GM19467 (cell line): ENCODE results near the gene TOR4A.

Experiments
- ATAC-seq: cut with Tn5 transposase; IDR thresholded peaks from one replicate; pipeline ENCODE4 v1.9.1; 2021; ENCODE audit warnings: mild to moderate bottlenecking, moderate library complexity; ENCODE audit not compliant: unreplicated experiment

Gene TOR4A

DNA sequence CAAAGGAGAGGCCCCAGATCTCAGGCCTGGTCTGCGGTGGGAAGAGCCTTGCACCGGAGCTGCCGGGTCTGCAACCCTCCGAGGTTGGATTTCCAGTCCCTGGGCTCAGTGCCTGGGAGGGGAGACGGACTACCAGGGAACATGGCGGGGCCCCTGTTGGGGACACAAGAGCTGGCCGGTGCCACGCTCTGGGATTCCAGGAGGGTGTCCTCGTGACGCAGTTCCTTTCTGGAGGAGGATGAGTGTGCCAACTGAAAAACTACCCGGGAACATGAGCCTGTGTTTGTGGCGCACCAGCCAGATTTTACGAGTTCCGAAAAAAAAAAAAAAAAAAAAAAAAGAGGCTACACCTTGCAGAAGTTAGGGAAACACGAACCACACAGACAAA is 15.6 kb downstream of the TOR4A start:
- no peak for ATAC-seq

DNA sequence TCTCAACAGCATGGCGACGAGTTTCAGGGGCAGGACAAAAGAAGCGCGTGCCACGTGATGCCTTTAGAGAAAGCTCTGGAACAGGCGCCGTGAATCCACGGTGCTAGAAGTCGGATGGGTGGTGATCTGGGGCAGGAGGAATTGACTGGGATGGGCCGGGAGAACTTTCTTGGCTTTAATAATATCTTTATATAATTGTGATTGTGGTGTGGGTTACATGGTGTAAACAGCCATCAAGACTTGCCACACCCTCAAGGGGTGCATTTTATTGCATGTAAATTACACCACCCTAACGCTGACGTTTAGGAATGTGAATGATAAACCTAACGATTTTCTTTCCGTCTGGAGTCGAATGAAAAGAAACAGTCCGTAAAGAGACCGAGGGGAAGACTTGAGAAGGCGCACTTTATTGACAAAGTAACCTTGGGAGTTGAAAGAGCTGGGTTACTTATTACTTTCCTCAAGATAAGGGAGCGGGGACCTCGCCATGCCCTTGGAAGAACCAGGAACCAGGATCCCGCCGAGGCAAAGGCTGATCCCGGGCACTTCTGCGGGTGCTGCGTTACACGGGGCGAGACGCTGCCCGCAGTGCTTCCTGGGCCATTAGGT is 16.1 kb downstream of the TOR4A start:
- no peak for ATAC-seq

DNA sequence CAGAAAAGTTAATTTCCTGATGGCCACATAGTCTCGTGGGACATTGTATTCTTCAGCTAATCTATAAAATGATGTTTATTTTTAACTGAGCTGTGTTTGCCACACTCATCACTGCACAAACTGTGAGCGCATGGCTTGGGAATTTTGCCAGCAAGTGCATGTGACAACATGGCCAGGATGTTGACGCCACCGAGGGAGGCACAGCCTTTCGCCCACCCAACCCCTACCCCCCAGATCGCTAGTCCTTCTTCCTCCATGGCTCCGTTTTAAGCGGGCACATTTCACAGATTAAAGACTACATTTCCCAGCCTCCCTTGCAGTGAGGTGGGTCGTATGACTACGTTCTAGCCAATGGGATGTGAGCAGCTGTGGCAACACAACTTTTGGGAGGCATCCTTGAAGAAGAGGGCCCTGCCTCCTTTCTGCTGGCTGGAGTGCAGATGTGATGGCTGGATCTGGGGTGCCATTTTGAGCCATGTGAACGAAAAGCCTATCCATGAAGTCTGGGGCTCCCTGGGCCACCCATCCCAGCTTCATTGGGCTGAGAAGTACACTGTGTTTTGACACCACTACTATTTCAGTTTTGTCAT is 16.7 kb downstream of the TOR4A start:
- no peak for ATAC-seq

DNA sequence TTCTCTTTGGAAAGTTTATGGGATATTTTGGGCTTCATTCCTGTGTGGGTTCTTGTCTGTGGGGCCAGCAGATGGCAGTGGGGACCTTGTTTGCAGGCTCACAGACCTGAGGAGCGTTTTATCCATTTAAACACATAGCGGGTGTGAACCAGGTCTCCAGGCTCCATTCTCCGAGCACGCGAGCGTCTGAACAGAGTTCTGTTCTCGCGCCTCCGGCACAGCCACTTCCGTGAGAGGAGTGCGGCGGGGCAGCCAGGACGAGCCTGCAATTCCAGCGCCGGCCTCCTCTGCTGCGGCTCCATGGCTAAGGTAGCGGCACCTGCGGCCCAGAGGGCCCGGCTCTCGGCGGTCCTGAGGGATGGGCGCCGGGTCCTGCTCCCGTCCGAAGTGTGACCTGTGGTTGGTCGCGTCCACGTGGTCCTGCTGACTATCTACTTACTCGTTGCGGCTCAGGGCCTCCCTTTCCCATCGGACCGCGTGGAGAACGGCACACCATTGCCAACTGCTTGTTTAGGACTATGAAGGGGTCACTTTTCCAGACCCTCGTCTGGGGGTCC is 17.2 kb downstream of the TOR4A start:
- no peak for ATAC-seq

DNA sequence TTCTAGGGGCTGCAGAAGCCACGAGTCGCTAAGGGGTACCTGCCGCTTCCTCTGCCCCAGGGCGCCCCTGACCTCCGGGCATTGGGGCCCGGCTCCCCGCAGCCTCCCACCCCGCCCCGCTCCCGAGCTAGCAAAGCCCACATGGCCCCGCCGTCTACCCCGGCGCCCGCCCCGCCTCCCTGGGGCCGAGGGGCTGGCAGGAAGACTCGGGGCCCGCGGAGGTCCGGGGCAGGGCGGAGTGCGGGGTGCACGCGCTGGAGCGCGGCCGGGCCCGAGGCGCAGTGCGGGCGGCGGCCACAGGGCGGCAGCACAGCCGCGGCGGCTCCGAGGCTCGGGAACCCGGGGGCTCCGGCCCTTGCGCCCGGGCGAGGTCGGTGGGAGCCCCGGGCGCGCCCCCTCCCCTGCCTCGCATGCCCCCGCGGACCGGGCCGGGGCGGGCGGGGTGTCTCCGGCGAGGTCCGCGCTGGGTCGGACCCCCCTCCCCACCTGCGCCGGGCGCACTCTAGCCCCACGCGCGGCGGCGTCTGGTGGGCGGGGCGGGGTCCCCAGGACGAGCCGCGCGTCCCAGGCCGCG is 17.8 kb downstream of the TOR4A start:
- no peak for ATAC-seq

DNA sequence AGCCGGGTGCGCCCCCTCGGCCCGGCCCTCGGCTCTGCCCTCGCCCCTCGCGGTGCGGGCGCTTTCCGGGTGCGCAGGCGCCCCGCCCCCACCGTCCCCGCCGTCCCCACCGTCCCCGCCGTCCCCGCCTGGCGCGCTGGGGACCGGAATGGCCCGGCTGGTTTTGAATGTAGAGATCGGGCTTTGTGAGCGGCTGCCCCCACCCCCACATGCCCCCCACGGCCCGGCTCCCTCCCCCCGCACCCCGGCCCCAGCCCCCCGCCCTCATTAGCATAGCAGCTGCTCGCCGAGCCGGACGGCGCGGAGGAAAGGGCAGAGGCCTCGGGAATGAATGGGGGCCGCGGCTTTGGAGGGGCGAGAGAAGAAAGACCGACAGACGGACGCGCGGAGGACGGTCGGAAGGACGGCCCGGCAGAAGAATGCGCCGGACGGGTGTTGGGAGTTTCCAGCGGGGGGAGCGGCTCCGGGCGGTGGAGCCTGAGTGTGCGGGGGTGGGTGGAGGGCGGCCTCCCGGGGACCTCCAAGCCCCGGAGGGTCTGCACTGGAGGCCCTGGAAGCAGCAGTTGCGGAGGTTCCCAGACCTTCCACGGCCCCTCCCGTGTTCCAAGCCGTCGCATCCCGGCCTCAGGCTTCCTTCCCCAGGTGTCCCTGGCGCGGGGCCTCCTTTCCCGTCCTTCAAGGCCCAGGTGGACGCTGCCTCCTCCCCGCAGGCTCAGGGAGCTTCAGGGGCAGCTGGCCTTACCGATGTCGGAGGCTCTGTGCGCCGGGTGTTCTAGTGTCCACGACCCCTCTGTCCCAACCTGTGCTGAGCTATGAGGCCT is 18.5 kb downstream of the TOR4A start:
- ATAC-seq = no peak

DNA sequence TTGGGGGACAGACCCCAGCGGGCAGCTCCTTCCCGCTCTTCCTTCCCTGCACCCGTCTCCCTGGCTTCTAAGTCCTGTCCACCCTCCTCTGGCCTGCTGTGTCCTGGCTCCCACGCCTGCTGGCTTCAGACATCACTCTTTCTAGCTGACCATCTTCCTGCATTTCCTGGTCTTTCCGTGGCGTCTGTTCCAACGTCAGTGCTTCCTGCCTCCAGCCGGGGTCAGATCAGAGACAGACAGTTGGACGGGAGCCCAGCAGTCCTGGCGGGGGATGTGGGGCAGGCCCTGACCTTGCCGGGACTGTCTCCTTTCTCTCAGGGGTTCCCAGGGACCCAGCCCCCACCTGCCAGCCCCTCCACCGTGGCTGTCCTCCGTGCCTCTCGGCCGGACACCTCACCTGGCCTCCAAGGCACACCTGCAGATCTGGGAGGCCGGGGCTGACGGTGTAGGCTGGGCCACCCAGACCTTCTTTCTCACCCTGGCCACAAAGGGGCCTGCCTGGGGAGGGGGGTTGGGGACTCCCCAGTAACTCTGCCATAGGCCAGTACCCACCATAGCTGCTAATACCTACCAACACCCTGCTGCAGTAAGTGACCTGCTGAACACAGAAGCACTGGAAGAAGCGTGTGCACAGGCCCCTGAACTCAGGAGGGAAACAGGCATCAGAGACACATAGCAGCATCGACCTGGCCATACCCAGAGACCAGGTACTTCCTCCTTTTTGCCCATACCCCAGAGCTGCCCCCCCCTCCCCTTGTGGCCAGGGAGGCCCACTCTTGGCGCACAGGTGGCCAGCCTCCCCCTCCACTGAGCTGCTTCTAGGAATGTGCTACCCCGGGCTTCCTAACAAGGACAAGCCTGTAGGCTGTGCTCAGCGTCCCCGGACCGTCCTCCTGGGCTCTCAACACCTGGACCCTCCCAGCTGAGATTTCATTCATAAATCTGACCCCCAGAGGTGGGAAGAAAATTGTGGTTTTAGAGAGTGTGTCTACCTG is 19.4 kb downstream of the TOR4A start:
- no peak for ATAC-seq

DNA sequence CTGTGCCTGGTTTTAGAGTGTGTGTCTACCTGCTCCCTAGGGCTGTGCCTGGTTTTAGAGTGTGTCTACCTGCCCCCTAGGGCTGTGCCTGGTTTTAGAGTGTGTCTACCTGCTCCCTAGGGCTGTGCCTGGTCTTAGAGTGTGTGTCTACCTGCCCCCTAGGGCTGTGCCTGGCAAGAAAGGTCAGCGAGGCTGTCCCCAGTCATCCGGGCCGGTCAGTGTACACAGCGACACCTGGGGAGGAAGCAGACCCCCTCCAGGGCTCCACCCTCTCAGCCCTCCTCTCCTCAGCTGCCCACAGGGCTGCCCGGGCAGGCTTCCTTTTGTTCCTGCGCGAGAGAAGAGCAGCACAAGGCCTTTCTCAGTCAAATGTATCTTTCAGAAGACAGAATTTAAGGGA is 20.4 kb downstream of the TOR4A start:
- no peak for ATAC-seq

DNA sequence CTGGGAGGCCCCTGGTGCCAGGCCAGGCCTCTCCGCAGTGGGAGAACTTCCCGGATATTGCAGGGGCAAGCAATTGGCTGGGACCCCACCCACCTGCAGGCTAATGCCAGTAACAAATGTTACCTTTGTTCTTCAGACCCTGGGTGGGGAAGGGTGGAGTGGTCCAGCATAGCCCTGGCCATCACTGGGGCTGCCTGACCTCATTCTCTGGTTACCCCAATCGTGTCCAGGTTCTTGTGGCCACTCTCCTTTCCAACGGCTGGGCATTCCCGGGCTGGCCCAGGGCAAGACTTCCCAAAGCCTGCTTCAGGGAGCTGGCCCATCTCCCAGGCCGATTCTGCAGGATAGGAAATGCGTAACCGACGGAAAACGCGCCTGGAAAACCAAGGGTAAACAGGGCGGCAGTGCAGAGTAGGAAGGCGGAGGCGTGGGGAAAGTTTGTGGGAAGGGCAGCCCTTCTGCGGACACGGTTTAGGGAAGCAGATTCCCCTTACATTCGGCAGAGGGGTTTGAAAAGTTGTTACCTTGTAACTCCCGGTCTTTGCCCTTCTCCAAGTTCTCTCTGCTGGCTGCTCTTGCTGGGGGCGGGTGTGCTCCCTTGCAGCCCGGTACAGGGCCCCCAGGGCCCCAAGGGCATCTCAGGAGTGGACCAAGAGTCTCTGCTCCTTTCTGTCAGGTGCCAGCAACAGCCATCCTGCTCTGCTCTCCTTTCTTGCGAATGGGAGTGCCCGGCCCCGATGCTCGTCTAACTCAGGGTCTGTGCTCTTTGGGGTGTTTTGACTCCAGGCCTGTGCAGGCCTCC is 21.1 kb downstream of the TOR4A start:
- no peak for ATAC-seq

DNA sequence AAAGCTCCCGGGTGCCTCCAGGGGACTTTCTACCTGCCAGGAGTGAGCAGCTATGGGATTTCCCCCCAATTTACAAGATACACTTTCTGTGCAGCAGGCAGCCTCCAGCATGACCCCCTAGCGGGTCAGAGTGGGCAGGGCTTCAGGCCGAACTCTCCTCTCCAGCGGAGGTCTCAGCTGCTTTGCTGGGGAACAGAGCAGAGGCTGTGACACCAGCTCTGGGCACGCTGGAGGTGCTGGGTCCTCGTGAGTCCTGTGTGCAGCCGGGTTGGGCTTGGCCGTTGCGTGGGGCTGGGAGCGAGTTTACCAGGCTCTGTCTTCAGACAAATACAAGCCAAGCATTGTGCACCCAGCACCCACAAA is 21.7 kb downstream of the TOR4A start:
- no peak for ATAC-seq

DNA sequence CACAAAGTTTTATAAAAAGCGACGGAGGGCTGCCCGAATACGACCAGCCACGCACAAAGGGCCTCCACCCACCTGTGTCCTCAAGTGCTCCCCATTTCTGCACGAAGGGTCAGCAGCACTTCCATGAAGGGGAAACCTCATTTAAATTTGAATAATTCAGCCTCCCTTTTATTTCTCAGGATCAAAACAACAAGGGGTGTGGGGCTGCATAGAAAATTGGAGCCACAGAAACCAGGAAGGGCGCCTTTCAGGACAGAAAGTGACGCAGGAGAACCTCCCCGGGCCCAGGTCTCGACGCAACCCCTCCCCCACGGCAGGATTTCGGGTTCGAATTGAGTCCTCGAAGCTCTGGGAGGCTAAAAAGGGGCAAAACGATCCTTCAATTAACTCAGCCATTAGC is 22.4 kb downstream of the TOR4A start:
- ATAC-seq = no peak

DNA sequence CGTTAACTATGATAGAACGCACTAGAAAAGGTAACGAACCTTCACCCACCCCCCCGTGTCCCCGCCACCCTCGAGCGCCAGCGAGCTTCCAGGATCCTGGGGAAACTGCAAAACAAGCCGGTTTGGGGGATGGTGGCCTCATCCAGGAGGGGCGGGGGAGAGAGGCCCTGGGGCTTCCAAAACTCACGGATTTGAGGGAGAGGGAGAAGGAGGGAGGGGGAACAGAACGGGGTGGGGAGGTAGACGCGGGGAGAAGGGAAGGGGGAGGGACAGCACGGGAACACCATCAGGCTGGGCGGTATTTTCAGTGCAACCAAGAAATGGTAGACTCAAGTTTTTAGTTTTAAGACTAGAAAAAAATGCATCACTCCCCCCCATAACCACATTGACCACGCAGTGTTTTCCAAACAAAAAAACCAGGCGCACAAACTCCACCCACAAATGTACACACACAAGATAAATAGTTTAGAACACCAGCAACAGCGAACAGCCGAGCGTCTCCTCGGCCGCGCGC is 23.1 kb downstream of the TOR4A start:
- no peak for ATAC-seq

DNA sequence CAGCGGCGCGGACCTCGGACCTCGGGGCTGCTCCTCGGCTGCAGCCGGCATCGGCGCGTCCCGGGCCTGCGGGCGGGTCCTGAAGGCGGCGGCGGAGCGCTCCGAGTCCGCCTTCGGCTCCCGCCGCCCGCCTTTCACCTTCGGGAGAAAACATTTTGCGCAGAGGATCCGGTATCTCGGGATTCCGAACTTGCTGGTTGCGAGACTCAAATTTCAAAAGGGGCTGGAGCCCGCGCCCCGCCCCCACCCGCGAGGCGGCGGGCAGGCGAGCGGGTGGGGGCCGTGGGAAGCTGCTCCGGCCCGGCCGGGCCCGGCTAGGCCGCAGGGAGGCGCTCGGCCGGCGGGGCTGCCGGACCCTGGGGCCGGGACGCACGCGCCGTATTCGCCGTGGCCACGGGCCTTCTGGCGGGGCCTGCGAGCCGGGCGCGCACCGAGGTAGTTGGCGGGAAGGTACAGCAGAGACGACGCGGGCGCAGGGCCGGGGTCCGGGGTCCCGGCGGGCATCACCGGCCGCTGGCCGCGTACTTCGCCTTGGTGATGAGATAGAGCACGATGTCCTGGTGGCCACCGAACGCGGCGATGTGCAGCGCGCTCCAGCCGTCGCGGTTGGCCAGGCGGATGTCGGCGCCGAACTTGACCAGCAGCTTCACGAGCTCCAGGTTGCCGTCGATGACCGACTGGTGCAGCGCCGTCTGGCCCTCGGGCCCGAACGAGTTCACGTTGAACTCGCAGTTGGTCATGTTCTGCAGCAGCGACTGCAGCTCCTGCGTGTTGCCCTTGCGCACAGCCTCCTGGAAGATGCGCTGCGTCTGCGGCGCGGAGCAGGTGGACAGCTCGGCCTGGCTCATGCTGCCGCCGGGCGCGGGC is 23.8 kb downstream of the TOR4A start:
- no peak for ATAC-seq

DNA sequence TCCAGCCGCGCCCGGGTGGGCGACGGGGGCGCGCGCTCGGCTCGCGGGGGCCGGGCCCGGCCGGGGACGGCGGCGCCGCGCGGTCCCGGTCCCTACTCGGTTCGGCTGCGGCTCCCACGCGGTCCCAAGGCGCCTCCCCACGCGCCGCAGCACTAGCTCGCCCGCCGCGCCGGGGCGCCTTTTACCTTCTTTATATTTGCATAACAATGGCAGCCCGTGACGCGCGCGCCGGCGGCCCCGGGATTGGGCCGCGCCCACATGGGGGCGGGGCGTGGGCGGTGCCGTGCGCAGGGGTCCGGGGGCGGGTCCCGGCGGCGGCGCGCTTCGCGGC is 24.6 kb downstream of the TOR4A start, which contains the start of gene NRARP:
NRARP (minus strand) TSS at position 154 of the 331 bp plus-strand sequence. CDS start 343 bp downstream, outside the sequence.
- ATAC-seq = peak; percentile 66

DNA sequence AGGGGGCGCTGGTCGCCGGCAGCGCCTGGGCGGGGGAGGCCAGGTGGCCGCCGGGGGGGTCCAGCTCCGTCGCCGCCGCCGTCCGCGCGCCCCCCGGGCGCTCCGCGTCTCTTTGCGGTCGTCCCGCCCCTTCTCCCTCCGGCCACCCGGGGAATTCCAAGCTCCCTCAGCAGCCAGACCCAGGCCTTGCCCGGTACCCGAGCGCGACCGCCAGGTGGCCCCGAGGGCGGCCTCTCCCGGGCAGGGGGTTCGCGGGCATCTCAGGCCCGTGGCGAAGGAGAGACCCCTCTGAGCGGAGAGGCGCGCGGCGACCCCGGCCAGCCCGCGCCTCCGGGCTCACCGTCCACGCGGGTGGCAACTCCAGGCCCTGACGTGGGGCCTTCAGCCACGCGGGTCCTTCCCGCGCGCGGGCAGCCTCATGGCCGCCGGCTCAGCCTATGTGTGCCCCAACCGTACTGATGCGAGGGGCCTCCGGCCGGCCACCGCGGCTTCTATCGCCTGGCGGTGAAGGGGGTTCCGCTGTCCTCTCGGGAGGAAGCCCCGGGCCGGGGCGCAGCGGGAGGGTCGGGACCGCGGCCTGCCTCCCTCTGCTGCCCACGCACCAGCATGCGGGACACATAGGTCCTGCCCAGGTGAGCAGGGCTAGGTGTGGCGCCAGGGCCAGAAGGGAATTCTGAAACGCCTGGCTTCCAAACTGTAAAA is 25.1 kb downstream of the TOR4A start:
- ATAC-seq = peak; percentile 39

DNA sequence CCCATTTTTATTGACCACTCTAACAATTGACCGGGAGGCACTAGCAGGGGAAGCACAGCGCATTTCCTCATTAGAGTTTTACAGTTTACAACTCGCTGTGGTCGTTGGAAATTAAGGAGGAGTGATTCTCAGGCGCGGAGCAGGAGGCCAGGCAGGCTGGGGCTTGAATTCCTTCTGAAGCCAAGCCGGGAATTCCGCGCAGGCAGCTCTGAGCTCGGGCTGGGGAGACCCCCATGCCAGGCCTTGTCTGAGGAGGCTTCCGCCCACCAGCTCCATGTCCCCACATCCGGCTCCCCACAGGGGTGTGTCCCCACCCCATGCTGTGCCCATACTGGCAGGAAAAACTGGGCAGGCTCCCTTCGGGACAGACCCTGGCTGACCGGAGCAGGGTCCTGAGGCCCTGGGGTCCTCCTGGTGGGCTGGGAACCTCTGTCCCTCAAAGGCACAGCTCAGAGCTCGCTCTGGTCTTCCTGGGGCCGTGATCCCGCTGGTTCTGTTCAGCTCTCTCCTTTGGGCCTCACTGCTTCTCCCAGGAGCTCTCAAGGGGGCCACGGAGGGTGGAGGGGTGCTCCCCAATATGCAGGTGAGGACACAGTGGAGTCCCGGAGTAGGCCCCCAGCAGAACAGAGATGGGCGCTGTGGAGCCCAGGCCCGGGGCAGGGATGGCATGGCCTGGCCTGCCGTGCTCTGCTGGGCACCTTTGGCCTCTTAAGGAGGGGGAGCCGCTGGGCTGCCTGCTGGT is 25.8 kb downstream of the TOR4A start:
- ATAC-seq = no peak

DNA sequence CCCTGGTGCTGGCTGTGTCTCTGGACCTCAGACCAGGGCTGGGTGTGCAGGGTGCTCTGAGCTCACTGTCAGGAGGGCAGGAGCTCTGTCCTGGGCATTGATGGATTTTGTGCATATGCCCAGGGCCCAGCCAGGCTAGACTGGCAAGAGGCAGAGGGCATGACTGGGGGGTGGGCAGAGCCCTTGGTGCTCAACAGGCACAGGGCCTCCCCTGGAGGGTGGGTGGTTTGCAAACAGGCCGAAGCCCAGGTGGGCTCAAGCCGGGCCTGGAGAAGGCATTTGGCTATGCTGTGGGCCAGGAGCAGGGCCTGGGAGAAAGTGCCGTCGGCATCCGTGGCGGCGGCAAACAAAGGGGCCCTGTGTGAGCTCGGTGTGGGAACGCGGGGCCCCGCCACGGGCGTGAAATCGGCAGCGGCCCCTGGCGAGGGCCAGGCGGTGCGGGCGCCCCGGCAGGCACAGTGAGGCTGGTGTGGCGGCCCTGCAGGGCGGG is 26.4 kb downstream of the TOR4A start:
- no peak for ATAC-seq
